GM13977 (cell line): ENCODE results near the gene ADRA2A.
A peak's percentile ranks its signal among the peaks of the same experiment; 100 is the strongest.

Experiments
- DNase-seq: peaks from one replicate; pipeline ENCODE4 v3.0.0; 2012; ENCODE audit warnings: low spot score
- CTCF ChIP-seq: IDR thresholded peaks from 2 replicates; pipeline ENCODE4 v1.5.1; 2012; ENCODE audit warnings: mild to moderate bottlenecking, control low read depth; ENCODE audit not compliant: insufficient read depth; ENCODE audit errors: extremely low read depth, missing control alignments
- in situ Hi-C: fragments of 300-500 bp; cut with MboI; formaldehyde crosslinking; loops from one replicate; pipeline ENCODE4 v1.12.0; 2022; ENCODE audit warnings: low sequenced_read_pairs, low pct_unique_long_range_greater_than_20kb, mixed read lengths, inconsistent platforms; ENCODE audit not compliant: unreplicated experiment

ADRA2A gene

GRCh38 chr10:111076682-111077478, at the start of gene ADRA2A:
Gene ADRA2A, plus strand, starts transcription at chr10:111077029. Its CDS starts 968 bp downstream, at chr10:111077997.
- peak; percentile 64 for DNase-seq
- no peak for TF ChIP-seq CTCF
- in situ Hi-C loops, result no loop called here

GRCh38 chr10:111030042-111030750, 46.6 kb upstream of the ADRA2A start:
- in situ Hi-C loops, result no loop called here
- no peak for TF ChIP-seq CTCF
- DNase-seq, result no peak

GRCh38 chr10:111034598-111035310, 42.1 kb upstream of the ADRA2A start:
- in situ Hi-C loops, result no loop called here
- TF ChIP-seq CTCF, result no peak
- no peak for DNase-seq

- in situ Hi-C loops, result no loop called here
- DNase-seq, result no peak
- TF ChIP-seq CTCF, result no peak
Observed at GRCh38 chr10:111035542-111035941, 41.3 kb upstream of the ADRA2A start.

GRCh38 chr10:111037858-111038257, 39.0 kb upstream of the ADRA2A start:
- in situ Hi-C loops, result no loop called here
- DNase-seq, result no peak
- TF ChIP-seq CTCF, result no peak

- in situ Hi-C loops, result no loop called here
- no peak for DNase-seq
- TF ChIP-seq CTCF, result no peak
Observed at GRCh38 chr10:111039522-111039921, 37.3 kb upstream of the ADRA2A start.
